NK-92 (cell line): Measurements from ENCODE around the gene MRPL22.
"Not testable (repeated sequence)": the region's sequence is repeated elsewhere in the genome, so short reads cannot be mapped to it uniquely, and the experiment has no call there.

ENCODE experiments used
- DNase-seq: peaks from one replicate; lab custom pipeline; 2025; ENCODE audit not compliant: unreplicated experiment; lab: John Stamatoyannopoulos, UW

The MRPL22 gene

GRCh38 chr5:154993461-154993860, 52.6 kb downstream of the MRPL22 start:
- no peak for DNase-seq

GRCh38 chr5:154995679-154996078, 54.8 kb downstream of the MRPL22 start:
- DNase-seq: no peak

GRCh38 chr5:154997746-154998145, 56.9 kb downstream of the MRPL22 start:
- no peak for DNase-seq

GRCh38 chr5:154999865-155000264, 59.0 kb downstream of the MRPL22 start:
- DNase-seq: no peak

- DNase-seq: no peak
Observed at GRCh38 chr5:155001523-155001922, 60.6 kb downstream of the MRPL22 start.

- DNase-seq: not testable (repeated sequence)
Observed at GRCh38 chr5:155002722-155003121, 61.8 kb downstream of the MRPL22 start.

GRCh38 chr5:155004138-155004744, 63.4 kb downstream of the MRPL22 start:
- no peak for DNase-seq

- DNase-seq: not testable (repeated sequence)
Observed at GRCh38 chr5:155006265-155006664, 65.4 kb downstream of the MRPL22 start.

- DNase-seq: no peak
Observed at GRCh38 chr5:155008669-155009068, 67.8 kb downstream of the MRPL22 start.

- no peak for DNase-seq
Observed at GRCh38 chr5:155010881-155011280, 70.0 kb downstream of the MRPL22 start.

GRCh38 chr5:155013526-155013925, 72.7 kb downstream of the MRPL22 start, which contains the start of gene KIF4B:
Gene KIF4B (plus strand): TSS chr5:155013755. CDS start chr5:155013860, 105 bp downstream.
- no peak for DNase-seq

- DNase-seq: no peak
Observed at GRCh38 chr5:155015239-155015638, 74.4 kb downstream of the MRPL22 start.

GRCh38 chr5:155017610-155018009, 76.7 kb downstream of the MRPL22 start:
- no peak for DNase-seq
